OCI-LY3 (cell line): Measurements from ENCODE around the gene BPIFB2.

Source experiments
- CTCF ChIP-seq: fragments of 200-600, 300-600 bp; sonication (generic); IDR thresholded peaks from 2 replicates; pipeline ENCODE4 v1.5.1; 2014; ENCODE audit warnings: antibody characterized with exemption, low read length, low read depth
- EZH2phosphoT487 ChIP-seq: fragments of 200-600 bp; shearing (Covaris generic); IDR thresholded peaks from 2 replicates; pipeline ENCODE4 v1.6.1; 2018; ENCODE audit warnings: antibody characterized with exemption, mixed run types, low read depth

DNA sequence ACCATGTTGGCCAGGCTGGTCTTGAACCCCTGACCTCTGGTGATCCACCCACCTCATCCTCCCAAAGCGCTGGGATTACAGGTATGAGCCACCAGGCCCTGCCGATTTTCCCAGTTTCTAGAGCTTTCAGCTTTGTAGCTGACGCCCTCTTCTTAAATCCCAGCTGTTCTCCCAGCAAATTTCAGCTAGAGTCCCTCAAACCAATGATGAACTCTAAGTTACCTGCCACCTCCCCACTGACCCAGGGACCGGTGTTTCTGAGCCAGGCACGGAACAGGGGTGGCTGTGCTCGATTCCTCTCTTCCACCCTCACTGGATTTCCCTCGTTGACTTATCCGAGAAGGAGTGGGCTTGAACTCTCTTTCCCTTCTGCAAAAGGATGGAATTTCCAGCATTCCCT is 42.4 kb upstream of the BPIFB2 start:
- TF ChIP-seq EZH2phosphoT487 (no peak), CTCF (no peak)
